Upper lobe of left lung (tissue), 6 donors: Measurements from ENCODE around the gene PCDHB2. TPM values are rescaled to one million over a fixed set of nuclear protein-coding genes. Genes with fewer than 3 reads are reported as not detected.
"Not testable (repeated sequence)": the region's sequence is repeated elsewhere in the genome, so short reads cannot be mapped to it uniquely, and the experiment has no call there.

Experiments
- ATAC-seq, 2 donors: fragments of 200-7000 bp; cut with Tn5 transposase; one replicate each; pipeline ENCODE4 v1.9.1; 2022; ENCODE audit warnings: mild to moderate bottlenecking in 2 of 2, moderate library complexity in 2 of 2; ENCODE audit not compliant: low FRiP score in 2 of 2
- DNase-seq, 2 donors: peaks; one replicate each; pipeline ENCODE4 v3.0.0-alpha.2; 2019 to 2020
- H3K27ac ChIP-seq, 4 donors: fragments of 200-600 bp; sonication (generic); one replicate each; pipeline ENCODE4 v1.5.1; 2016 to 2019
- H3K27me3 ChIP-seq, 4 donors: fragments of 200-600 bp; sonication (generic); one replicate each; pipeline ENCODE4 v1.5.1; 2017 to 2019
- H3K36me3 ChIP-seq, 4 donors: fragments of 200-600 bp; sonication (generic); one replicate each; pipeline ENCODE4 v1.5.1; 2016 to 2019
- H3K4me1 ChIP-seq, 4 donors: fragments of 200-600 bp; sonication (generic); one replicate each; pipeline ENCODE4 v1.5.1; 2018 to 2019
- H3K4me3 ChIP-seq, 4 donors: fragments of 200-600 bp; sonication (generic); one replicate each; pipeline ENCODE4 v1.5.1; 2017 to 2019; ENCODE audit warnings: mild to moderate bottlenecking in 2 of 4, moderate library complexity in 1 of 4
- H3K9me3 ChIP-seq, 4 donors: fragments of 200-600 bp; sonication (generic); one replicate each; pipeline ENCODE4 v1.5.1; 2018 to 2019
- CTCF ChIP-seq, 6 experiments: fragments of 450-650 bp in 4 of 6; fragments of 200-600 bp in 2 of 6; sonication (generic) in 2 of 6; IDR thresholded peaks; one replicate each; pipeline ENCODE4 v1.5.1; 2016 to 2019; ENCODE audit warnings: antibody characterized with exemption in 6 of 6
- EP300 ChIP-seq, 4 donors: sonication (generic); formaldehyde crosslinking; IDR thresholded peaks; one replicate each; pipeline ENCODE4 v1.5.1; 2017; ENCODE audit warnings: antibody characterized with exemption in 4 of 4, control low read depth in 2 of 4
- POLR2A ChIP-seq, 4 donors: fragments of 450-650 bp; IDR thresholded peaks; one replicate each; pipeline ENCODE4 v1.5.1; 2016 to 2017; ENCODE audit warnings: antibody characterized with exemption in 4 of 4, mild to moderate bottlenecking in 2 of 4
- POLR2AphosphoS5 ChIP-seq, 2 donors: sonication (generic); formaldehyde crosslinking; IDR thresholded peaks; one replicate each; pipeline ENCODE4 v1.5.1; 2017; ENCODE audit warnings: antibody characterized with exemption in 2 of 2
- WGBS, 2 donors: methylation state at CpG; one replicate each; pipeline ENCODE4 v1.1.5; 2017 to 2018; 5-methylcytosine and 5-hydroxymethylcytosine counted together
- total RNA-seq, 6 donors: library from RNA; depleted of rRNA in 4 of 6; stranded (reverse); fragments of >200 nt in 4 of 6; gene quantifications; one replicate each; pipeline versions ENCODE4 v1.1.0 to v1.2.1, GENCODE V29; 2016 to 2021
- donor health status: DM: no; HTN: no; CAD: no; lungs with moderate emphysema.
- donor health status: DM: no; HTN: yes; CAD: no; lungs with severe emphysema.

Gene PCDHB2
- total RNA-seq, 6 donors from 2014 or later, result 0.79 to 9.2 (median 3.7) TPM

GRCh38 chr5:141084487-141084989 is 9.9 kb upstream of the PCDHB2 start:
- DNase-seq (peak in 1 of 2 donors; percentile 42), ATAC-seq (peak; percentile 83 to 88)
- Histone ChIP-seq H3K27ac (peak overlapping the region in 3 of 4 donors; percentile 50 to 70 (median 54)), H3K4me3 (peak overlapping the region; percentile 8 to 50 (median 40)), H3K9me3 (peaks cover 0 to 11% (median 5%) of the 10 kb centered on the region in 4 donors), H3K4me1 (peaks cover 0 to 2% (median 0%) of the 10 kb centered on the region in 4 donors), H3K27me3 (no peaks in the 10 kb centered on the region), H3K36me3 (no peaks in the 10 kb centered on the region)
- peak in 4 of 6 experiments; percentile 33 to 47 (median 40) for TF ChIP-seq CTCF (IDR thresholded peaks at IDR 0.05)
- no peak for TF ChIP-seq EP300 (IDR thresholded peaks at IDR 0.05)
- WGBS, 2 donors, result 9 to 13% methylated on average over 21 of the region's 21 CpGs

- H3K4me1 ChIP-seq, result no peaks in the 10 kb centered on the region
- peak overlapping the region in 3 of 4 donors; percentile 22 to 38 (median 33) for H3K4me3 ChIP-seq
- H3K27ac ChIP-seq, result no peak overlapping the region
- 33 to 41% methylated on average over 8 to 12 of the region's 12 CpGs for WGBS, 2 donors
- H3K36me3 ChIP-seq, result no peaks in the 10 kb centered on the region
- TF ChIP-seq POLR2A (IDR thresholded peaks at IDR 0.05) (no peak), EP300 (IDR thresholded peaks at IDR 0.05) (no peak), CTCF (IDR thresholded peaks at IDR 0.05) (no peak), POLR2AphosphoS5 (IDR thresholded peaks at IDR 0.05) (no peak)
- DNase-seq (no peak), ATAC-seq (no peak)
- H3K9me3 ChIP-seq, result peaks cover 4 to 41% (median 24%) of the 10 kb centered on the region in 4 donors
- H3K27me3 ChIP-seq, result no peaks in the 10 kb centered on the region
These were observed 837 bp downstream of the PCDHB2 start for GRCh38 chr5:141095263-141095641.

- not testable (repeated sequence) for H3K4me1 ChIP-seq, H3K36me3 ChIP-seq, H3K27me3 ChIP-seq, H3K27ac ChIP-seq, H3K4me3 ChIP-seq, ATAC-seq
- 40% methylated on average over 2 of the region's 46 CpGs; no CpG with 5 or more reads in 1 of the 2 donors for WGBS, 2 donors
- peak in 1 of 2 donors; percentile 60 for DNase-seq
- peaks cover 4 to 45% (median 33%) of the 10 kb centered on the region in 4 donors for H3K9me3 ChIP-seq
These were observed 1.8 kb downstream of the PCDHB2 start for GRCh38 chr5:141096181-141096580.

- not testable (repeated sequence) for H3K4me3 ChIP-seq, ATAC-seq, H3K27ac ChIP-seq, H3K36me3 ChIP-seq, H3K4me1 ChIP-seq, H3K27me3 ChIP-seq
- H3K9me3 ChIP-seq, result peaks cover 4 to 49% (median 37%) of the 10 kb centered on the region in 4 donors
- 42 to 56% methylated on average over 5 to 23 of the region's 38 CpGs for whole genome bisulfite sequencing, 2 donors
- DNase-seq, result peak in 1 of 2 donors; percentile 64
These were observed 2.2 kb downstream of the PCDHB2 start for GRCh38 chr5:141096586-141096985.

- H3K36me3 ChIP-seq, result no peaks in the 10 kb centered on the region
- peaks cover 3 to 48% (median 23%) of the 10 kb centered on the region in 4 donors for H3K9me3 ChIP-seq
- DNase-seq (peak in 1 of 2 donors; percentile 27), ATAC-seq (peak in 1 of 2 donors; percentile 53)
- H3K27ac ChIP-seq, result no peak within 1 kb of the TSS
- H3K4me3 ChIP-seq, result peak within 1 kb of the TSS in 3 of 4 donors; percentile 4 to 24 (median 18)
- no peak for TF ChIP-seq EP300 (IDR thresholded peaks at IDR 0.05)
- no peak for TF ChIP-seq POLR2AphosphoS5 (IDR thresholded peaks at IDR 0.05)
- no peak for TF ChIP-seq POLR2A (IDR thresholded peaks at IDR 0.05)
- TF ChIP-seq CTCF (IDR thresholded peaks at IDR 0.05), result peak in 2 of 6 experiments; percentile 18 to 34
- no peaks in the 10 kb centered on the region for H3K4me1 ChIP-seq
- no peaks in the 10 kb centered on the region for H3K27me3 ChIP-seq
- 20 to 22% methylated on average over 19 of the region's 19 CpGs for WGBS, 2 donors
These were observed 5.9 kb downstream of the PCDHB2 start, which contains the start of gene PCDHB3 for GRCh38 chr5:141100243-141100805. Gene PCDHB3, plus strand, starts transcription at chr5:141100473. Its CDS starts 177 bp downstream, at chr5:141100650.

GRCh38 chr5:141101059-141101458 is 6.6 kb downstream of the PCDHB2 start:
- DNase-seq (no peak), ATAC-seq (no peak)
- Histone ChIP-seq H3K4me1 (no peaks in the 10 kb centered on the region), H3K4me3 (peak overlapping the region in 2 of 4 donors; percentile 18 to 24), H3K27me3 (no peaks in the 10 kb centered on the region), H3K36me3 (no peaks in the 10 kb centered on the region), H3K27ac (no peak overlapping the region), H3K9me3 (peaks cover 3 to 42% (median 20%) of the 10 kb centered on the region in 4 donors)
- TF ChIP-seq POLR2AphosphoS5 (IDR thresholded peaks at IDR 0.05), result no peak
- no peak for TF ChIP-seq CTCF (IDR thresholded peaks at IDR 0.05)
- TF ChIP-seq POLR2A (IDR thresholded peaks at IDR 0.05), result no peak
- no peak for TF ChIP-seq EP300 (IDR thresholded peaks at IDR 0.05)
- WGBS, 2 donors, result 43 to 46% methylated on average over 19 to 20 of the region's 20 CpGs

GRCh38 chr5:141102070-141102469 is 7.7 kb downstream of the PCDHB2 start:
- ATAC-seq, H3K4me1 ChIP-seq, H3K4me3 ChIP-seq, H3K27me3 ChIP-seq, H3K27ac ChIP-seq, H3K36me3 ChIP-seq: not testable (repeated sequence)
- DNase-seq, result peak in 1 of 2 donors; percentile 58
- 49 to 51% methylated on average over 13 to 14 of the region's 39 CpGs for WGBS, 2 donors
- peaks cover 3 to 36% (median 20%) of the 10 kb centered on the region in 4 donors for H3K9me3 ChIP-seq

- peak in 1 of 2 donors; percentile 76 for DNase-seq
- no CpG with 5 or more reads among the region's 38 CpGs for WGBS, 2 donors
These were observed 8.1 kb downstream of the PCDHB2 start for GRCh38 chr5:141102471-141102870.

More at GRCh38 chr5:141102471-141102870, 8.1 kb downstream of the PCDHB2 start:
- ATAC-seq, H3K4me1 ChIP-seq, H3K36me3 ChIP-seq, H3K27ac ChIP-seq, H3K27me3 ChIP-seq, H3K4me3 ChIP-seq: not testable (repeated sequence)
- peaks cover 3 to 36% (median 20%) of the 10 kb centered on the region in 4 donors for H3K9me3 ChIP-seq
